Tibial nerve (tissue), 4 donors: ENCODE measurements around the gene YPEL2. TPM values are rescaled to one million over a fixed set of nuclear protein-coding genes. Genes with fewer than 3 reads are reported as not detected.

Experiments used
- DNase-seq, 2 donors: peaks; one replicate each; pipeline ENCODE4 v3.0.0-alpha.2; 2019; ENCODE audit warnings: low spot score in 2 of 2
- H3K27ac ChIP-seq, 4 donors: fragments of 200-600 bp; sonication (generic) in 3 of 4; one replicate each; pipeline ENCODE4 v1.5.1; 2017 to 2019; ENCODE audit warnings: mild to moderate bottlenecking in 1 of 4
- H3K27me3 ChIP-seq, 2 donors: fragments of 200-600 bp; sonication (generic) in 1 of 2; one replicate each; pipeline versions ENCODE4 v1.5.1 to v1.6.0; 2017 to 2019
- H3K36me3 ChIP-seq, 3 donors: fragments of 200-600 bp; sonication (generic); one replicate each; pipeline ENCODE4 v1.5.1; 2018 to 2019
- H3K4me1 ChIP-seq, 4 donors: fragments of 200-600 bp; sonication (generic) in 3 of 4; one replicate each; pipeline ENCODE4 v1.5.1; 2017 to 2019
- H3K4me3 ChIP-seq, 4 donors: fragments of 200-600 bp; sonication (generic) in 3 of 4; one replicate each; pipeline ENCODE4 v1.5.1; 2017 to 2019; ENCODE audit warnings: mild to moderate bottlenecking in 1 of 4, moderate library complexity in 1 of 4
- H3K9me3 ChIP-seq, 4 donors: fragments of 200-600 bp; sonication (generic) in 3 of 4; one replicate each; pipeline ENCODE4 v1.5.1; 2017 to 2019
- EP300 ChIP-seq, 2 donors: sonication (generic); formaldehyde crosslinking; IDR thresholded peaks; one replicate each; pipeline ENCODE4 v1.6.1; 2017; ENCODE audit warnings: antibody characterized with exemption in 2 of 2, mild to moderate bottlenecking in 1 of 2
- POLR2A ChIP-seq, 2 donors: fragments of 450-650 bp; IDR thresholded peaks; one replicate each; pipeline ENCODE4 v1.6.1; 2017; ENCODE audit warnings: antibody characterized with exemption in 2 of 2, mild to moderate bottlenecking in 2 of 2, moderate library complexity in 2 of 2
- WGBS, 2 donors: methylation state at CpG; one replicate each; pipeline ENCODE4 v1.1.5; 2018; 5-methylcytosine and 5-hydroxymethylcytosine counted together
- total RNA-seq, 4 donors: library from RNA; depleted of rRNA; stranded (reverse); fragments of >200 nt; gene quantifications; one replicate each; pipeline ENCODE4 v1.1.0, GENCODE V29; 2016
- TF ChIP-seq, protein P1 (sequence below), 5 experiments: fragments of 200-600 bp in 3 of 5; fragments of 450-650 bp in 2 of 5; sonication (generic) in 3 of 5; IDR thresholded peaks; one replicate each; pipeline ENCODE4 v1.5.1; 2016 to 2019; ENCODE audit warnings: antibody characterized with exemption in 5 of 5, mild to moderate bottlenecking in 3 of 5, moderate library complexity in 2 of 5

The YPEL2 gene
- total RNA-seq, 4 donors from 2014 or later = 33.6 to 59.9 (median 48.7) TPM

DNA sequence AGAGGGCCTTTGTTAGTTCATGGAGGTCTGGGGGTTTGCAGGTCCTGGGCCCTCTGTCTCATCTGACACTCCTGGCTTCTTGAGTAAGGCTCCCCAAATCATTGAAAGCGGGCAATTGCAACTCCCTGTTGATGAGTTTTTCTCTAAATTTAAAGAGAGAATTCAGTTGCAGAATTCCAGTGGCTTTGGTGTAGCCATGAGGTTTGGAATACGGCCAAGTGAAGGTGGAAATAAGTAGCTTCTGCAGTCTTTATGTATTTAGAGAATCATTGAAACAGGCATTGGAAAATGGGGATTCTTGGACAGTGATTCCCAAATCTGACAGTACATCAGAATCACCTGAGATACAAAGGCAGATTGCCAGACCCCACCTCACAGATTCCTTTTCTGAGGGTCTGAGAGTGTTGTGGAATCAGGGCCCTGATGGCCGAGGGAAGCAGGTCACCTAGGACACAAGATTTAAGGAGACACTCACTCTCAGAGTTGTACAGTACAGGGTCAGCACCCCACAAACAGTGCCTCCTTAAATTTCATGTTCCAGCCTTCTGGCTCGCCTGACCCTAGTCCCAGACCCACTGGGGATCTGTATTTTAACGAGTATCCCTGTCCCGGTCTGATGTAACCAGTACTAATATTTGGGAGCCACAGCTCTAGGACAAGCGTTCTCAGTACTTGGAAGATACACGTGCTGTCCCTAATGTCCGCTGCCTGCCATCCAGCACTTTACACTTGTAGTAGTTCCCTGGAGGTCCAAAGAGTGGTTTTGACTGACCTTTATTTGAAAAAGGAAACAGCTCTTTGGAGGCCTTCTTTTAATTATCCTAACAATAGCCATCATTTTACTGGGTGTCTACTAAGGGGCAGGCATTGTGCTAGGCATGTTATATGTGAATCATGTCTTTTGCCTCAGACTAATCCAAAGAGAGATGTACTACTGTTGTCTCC, 37.8 kb downstream of the YPEL2 start:
- TF ChIP-seq EP300 (IDR thresholded peaks at IDR 0.05) (peak in 1 of 2 donors; percentile 48), POLR2A (IDR thresholded peaks at IDR 0.05) (no peak)
- TF ChIP-seq, protein P1, sequence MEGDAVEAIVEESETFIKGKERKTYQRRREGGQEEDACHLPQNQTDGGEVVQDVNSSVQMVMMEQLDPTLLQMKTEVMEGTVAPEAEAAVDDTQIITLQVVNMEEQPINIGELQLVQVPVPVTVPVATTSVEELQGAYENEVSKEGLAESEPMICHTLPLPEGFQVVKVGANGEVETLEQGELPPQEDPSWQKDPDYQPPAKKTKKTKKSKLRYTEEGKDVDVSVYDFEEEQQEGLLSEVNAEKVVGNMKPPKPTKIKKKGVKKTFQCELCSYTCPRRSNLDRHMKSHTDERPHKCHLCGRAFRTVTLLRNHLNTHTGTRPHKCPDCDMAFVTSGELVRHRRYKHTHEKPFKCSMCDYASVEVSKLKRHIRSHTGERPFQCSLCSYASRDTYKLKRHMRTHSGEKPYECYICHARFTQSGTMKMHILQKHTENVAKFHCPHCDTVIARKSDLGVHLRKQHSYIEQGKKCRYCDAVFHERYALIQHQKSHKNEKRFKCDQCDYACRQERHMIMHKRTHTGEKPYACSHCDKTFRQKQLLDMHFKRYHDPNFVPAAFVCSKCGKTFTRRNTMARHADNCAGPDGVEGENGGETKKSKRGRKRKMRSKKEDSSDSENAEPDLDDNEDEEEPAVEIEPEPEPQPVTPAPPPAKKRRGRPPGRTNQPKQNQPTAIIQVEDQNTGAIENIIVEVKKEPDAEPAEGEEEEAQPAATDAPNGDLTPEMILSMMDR (IDR thresholded peaks at IDR 0.05) = no peak
- Histone ChIP-seq H3K36me3 (no peaks in the 10 kb centered on the region), H3K4me1 (peaks cover 15 to 100% (median 95%) of the 10 kb centered on the region in 4 donors), H3K27me3 (no peaks in the 10 kb centered on the region), H3K27ac (peak overlapping the region; percentile 23 to 97 (median 88)), H3K4me3 (no peak overlapping the region), H3K9me3 (no peaks in the 10 kb centered on the region)
- 49 to 63% methylated on average over 9 of the region's 9 CpGs for WGBS, 2 donors
- no peak for DNase-seq

GRCh38 chr17:59370593-59371299, 39.3 kb downstream of the YPEL2 start:
- Histone ChIP-seq H3K36me3 (no peaks in the 10 kb centered on the region), H3K4me1 (peaks cover 15 to 100% (median 93%) of the 10 kb centered on the region in 4 donors), H3K4me3 (no peak overlapping the region), H3K27ac (peak overlapping the region; percentile 75 to 97 (median 88)), H3K9me3 (no peaks in the 10 kb centered on the region), H3K27me3 (no peaks in the 10 kb centered on the region)
- 66 to 76% methylated on average over 10 of the region's 10 CpGs for WGBS, 2 donors
- TF ChIP-seq POLR2A (IDR thresholded peaks at IDR 0.05) (no peak), EP300 (IDR thresholded peaks at IDR 0.05) (no peak)
- TF ChIP-seq, protein P1 (IDR thresholded peaks at IDR 0.05) = no peak
- no peak for DNase-seq

GRCh38 chr17:59371416-59372100, 40.1 kb downstream of the YPEL2 start:
- H3K4me1 ChIP-seq = peaks cover 15 to 100% (median 93%) of the 10 kb centered on the region in 4 donors
- no peaks in the 10 kb centered on the region for H3K36me3 ChIP-seq
- 42 to 46% methylated on average over 5 of the region's 5 CpGs for WGBS, 2 donors
- no peaks in the 10 kb centered on the region for H3K9me3 ChIP-seq
- H3K27ac ChIP-seq = peak overlapping the region; percentile 75 to 97 (median 88)
- peak; percentile 60 to 76 for DNase-seq
- no peaks in the 10 kb centered on the region for H3K27me3 ChIP-seq
- TF ChIP-seq, protein P1 (IDR thresholded peaks at IDR 0.05) = no peak
- TF ChIP-seq POLR2A (IDR thresholded peaks at IDR 0.05) = peak in 1 of 2 donors; percentile 42
- peak; percentile 43 to 82 for TF ChIP-seq EP300 (IDR thresholded peaks at IDR 0.05)
- H3K4me3 ChIP-seq = no peak overlapping the region

- H3K9me3 ChIP-seq = no peaks in the 10 kb centered on the region
- no peaks in the 10 kb centered on the region for H3K27me3 ChIP-seq
- peaks cover 15 to 98% (median 88%) of the 10 kb centered on the region in 4 donors for H3K4me1 ChIP-seq
- DNase-seq = peak; percentile 38 to 67
- 0 to 3% methylated on average over 2 of the region's 2 CpGs for WGBS, 2 donors
- peak overlapping the region; percentile 75 to 97 (median 88) for H3K27ac ChIP-seq
- peak in 1 of 2 donors; percentile 34 for TF ChIP-seq POLR2A (IDR thresholded peaks at IDR 0.05)
- peak; percentile 75 to 89 for TF ChIP-seq EP300 (IDR thresholded peaks at IDR 0.05)
- TF ChIP-seq, protein P1 (IDR thresholded peaks at IDR 0.05) = no peak
- peak overlapping the region in 1 of 4 donors; percentile 2 for H3K4me3 ChIP-seq
- H3K36me3 ChIP-seq = no peaks in the 10 kb centered on the region
These were observed 40.8 kb downstream of the YPEL2 start for GRCh38 chr17:59372138-59372751.
